ENCODE results near the gene PCSK4.

The PCSK4 gene

DNA sequence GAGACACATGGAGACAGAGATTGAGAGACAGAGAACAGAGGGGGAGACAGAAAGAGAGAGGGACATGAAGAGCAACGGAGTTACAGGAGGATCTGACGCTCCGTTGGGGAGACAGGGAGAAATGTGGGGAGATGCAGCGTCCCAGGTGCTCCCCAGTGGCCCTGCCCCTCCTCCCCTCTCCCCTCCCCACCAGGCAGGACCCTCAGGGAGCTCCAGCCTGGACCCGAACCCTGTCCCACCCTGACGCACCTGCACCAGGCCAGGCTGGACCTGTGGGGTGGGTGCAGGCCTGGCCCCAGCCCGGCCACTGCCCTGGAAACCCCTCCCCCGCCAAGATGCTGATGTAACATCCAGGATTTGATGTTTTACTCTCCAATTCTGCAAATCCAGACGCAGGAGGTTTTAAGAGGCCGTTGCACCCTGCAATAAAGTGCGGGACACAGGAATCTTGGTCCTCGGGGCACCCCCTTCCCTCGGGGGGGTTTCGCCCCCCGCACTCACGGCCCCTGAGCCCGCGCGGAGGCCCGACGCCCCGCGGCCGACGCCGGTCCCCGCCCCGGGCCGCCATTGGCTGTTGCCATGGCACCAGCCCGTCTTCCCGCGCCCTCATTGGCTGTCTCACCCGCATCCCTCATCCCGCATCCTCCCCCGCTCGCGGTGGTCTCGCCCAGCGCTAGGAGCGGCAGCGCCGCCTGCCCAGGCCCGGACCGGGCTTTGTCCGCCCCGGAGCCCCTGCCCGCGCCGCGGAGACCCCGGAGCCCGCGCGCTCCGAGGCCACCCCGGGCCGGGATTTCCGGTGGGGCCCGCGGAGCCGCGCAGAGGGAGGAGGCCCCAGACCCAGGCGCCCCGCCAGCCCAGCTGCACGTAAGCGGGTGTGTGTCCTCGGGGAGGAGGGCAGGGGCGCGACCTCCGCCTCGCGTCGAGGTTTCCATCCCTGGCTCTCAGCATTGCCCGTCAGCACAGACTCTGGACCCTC, 40.4 kb downstream of the PCSK4 start, which contains the start of gene APC2:
TSS of gene APC2 (plus strand) at position 655 of the 976 bp plus-strand sequence. CDS start 2,881 bp downstream, outside the sequence.
- H3K36me3 ChIP-seq (ENCODE audit: control insufficient read depth in 2 of 2, insufficient read depth in 1 of 2, low read length in 2 of 2), result no peaks in the 10 kb centered on the region
- H3K4me3 ChIP-seq (ENCODE audit: low read depth, low read length), result no peak within 1 kb of the TSS
- H3K4me1 ChIP-seq (ENCODE audit: control insufficient read depth, insufficient read depth, low read length), result no peaks in the 10 kb centered on the region
- ChIA-PET POLR2A (interaction anchor here (0.6 kb wide), 1 partner anchor 167 kb away, joined by 3 read pairs; no protein-coding TSS in a partner anchor), CTCF (interaction anchor here (1.1 to 1.2 kb wide), 2 partner anchors 8 to 13 kb away, joined by 3 read pairs; no protein-coding TSS in a partner anchor)
- no peak within 1 kb of the TSS for H3K27ac ChIP-seq (ENCODE audit: extremely low read depth, low read depth, low read length)
- H3K9me3 ChIP-seq (ENCODE audit: control insufficient read depth, insufficient read depth, low read depth, low read length), result no peaks in the 10 kb centered on the region
- TF ChIP-seq ZBTB21 (tag by site-specific recombination; IDR thresholded peaks at IDR 0.05) (no peak), MEIS1 (CRISPR knock-in tag; IDR thresholded peaks at IDR 0.05; ENCODE audit: borderline replicate concordance) (no peak), ZNF362 (tag by site-specific recombination; IDR thresholded peaks at IDR 0.05) (no peak), KLF8 (tag by site-specific recombination; IDR thresholded peaks at IDR 0.05) (no peak), ZNF513 (tag by site-specific recombination; IDR thresholded peaks at IDR 0.05) (0 out of 2 replicates have a peak, but pooled peaks have one; percentile 17), ZNF121 (tag by site-specific recombination; IDR thresholded peaks at IDR 0.05) (no peak), ZNF391 (tag by site-specific recombination; IDR thresholded peaks at IDR 0.05; ENCODE audit: borderline replicate concordance, low read depth) (no peak), ZNF777 (tag by site-specific recombination; IDR thresholded peaks at IDR 0.05; ENCODE audit: borderline replicate concordance) (no peak), HOXA7 (CRISPR knock-in tag; IDR thresholded peaks at IDR 0.05; ENCODE audit: borderline replicate concordance) (no peak), ZNF133 (tag by site-specific recombination; IDR thresholded peaks at IDR 0.05) (no peak), ZNF132 (tag by site-specific recombination; IDR thresholded peaks at IDR 0.05; ENCODE audit: borderline replicate concordance) (no peak), ZNF148 (tag by site-specific recombination; IDR thresholded peaks at IDR 0.05; ENCODE audit: borderline replicate concordance) (no peak), SP3 (tag by site-specific recombination; IDR thresholded peaks at IDR 0.05) (no peak; the same call in 1 of the 2 replicates), KLF16 (tag by site-specific recombination; IDR thresholded peaks at IDR 0.05) (peak; percentile 34; the same call in 1 of the 2 replicates), ZNF747 (tag by site-specific recombination; IDR thresholded peaks at IDR 0.05) (no peak), GLIS2 (tag by site-specific recombination; IDR thresholded peaks at IDR 0.05) (peak; percentile 72), ZNF311 (tag by site-specific recombination; IDR thresholded peaks at IDR 0.05; ENCODE audit: borderline replicate concordance) (no peak), ZNF837 (tag by site-specific recombination; IDR thresholded peaks at IDR 0.05) (no peak), ZNF843 (tag by site-specific recombination; IDR thresholded peaks at IDR 0.05) (no peak), ZNF654 (tag by site-specific recombination; IDR thresholded peaks at IDR 0.05; ENCODE audit: low read depth) (no peak), ZNF658 (tag by site-specific recombination; IDR thresholded peaks at IDR 0.05) (no peak), ZNF621 (tag by site-specific recombination; IDR thresholded peaks at IDR 0.05) (no peak), ZNF157 (tag by site-specific recombination; IDR thresholded peaks at IDR 0.05) (no peak), GLI2 (tag by site-specific recombination; IDR thresholded peaks at IDR 0.05; ENCODE audit: borderline replicate concordance, low read depth) (no peak), ZNF19 (tag by site-specific recombination; IDR thresholded peaks at IDR 0.05; ENCODE audit: low read depth) (no peak), ZNF585B (tag by site-specific recombination; IDR thresholded peaks at IDR 0.05) (no peak), SP2 (tag by site-specific recombination; IDR thresholded peaks at IDR 0.05) (peak; percentile 74), BCL11A (tag by site-specific recombination; IDR thresholded peaks at IDR 0.05; ENCODE audit: low read depth) (no peak), ZNF426 (tag by site-specific recombination; IDR thresholded peaks at IDR 0.05) (no peak), BCL11B (tag by site-specific recombination; IDR thresholded peaks at IDR 0.05; ENCODE audit: low read depth) (no peak), ZNF76 (tag by site-specific recombination; IDR thresholded peaks at IDR 0.05; ENCODE audit: borderline replicate concordance, low read depth) (no peak)
- TF ChIP-seq, protein P1, sequence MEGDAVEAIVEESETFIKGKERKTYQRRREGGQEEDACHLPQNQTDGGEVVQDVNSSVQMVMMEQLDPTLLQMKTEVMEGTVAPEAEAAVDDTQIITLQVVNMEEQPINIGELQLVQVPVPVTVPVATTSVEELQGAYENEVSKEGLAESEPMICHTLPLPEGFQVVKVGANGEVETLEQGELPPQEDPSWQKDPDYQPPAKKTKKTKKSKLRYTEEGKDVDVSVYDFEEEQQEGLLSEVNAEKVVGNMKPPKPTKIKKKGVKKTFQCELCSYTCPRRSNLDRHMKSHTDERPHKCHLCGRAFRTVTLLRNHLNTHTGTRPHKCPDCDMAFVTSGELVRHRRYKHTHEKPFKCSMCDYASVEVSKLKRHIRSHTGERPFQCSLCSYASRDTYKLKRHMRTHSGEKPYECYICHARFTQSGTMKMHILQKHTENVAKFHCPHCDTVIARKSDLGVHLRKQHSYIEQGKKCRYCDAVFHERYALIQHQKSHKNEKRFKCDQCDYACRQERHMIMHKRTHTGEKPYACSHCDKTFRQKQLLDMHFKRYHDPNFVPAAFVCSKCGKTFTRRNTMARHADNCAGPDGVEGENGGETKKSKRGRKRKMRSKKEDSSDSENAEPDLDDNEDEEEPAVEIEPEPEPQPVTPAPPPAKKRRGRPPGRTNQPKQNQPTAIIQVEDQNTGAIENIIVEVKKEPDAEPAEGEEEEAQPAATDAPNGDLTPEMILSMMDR (tag by site-specific recombination; IDR thresholded peaks at IDR 0.05), result no peak

All from HEK293 (cell line).